ENCODE measurements around the gene ASTL.

GRCh38 chr2:96112501-96113366 lies 25.6 kb downstream of the ASTL start:
- TF ChIP-seq, protein P1, sequence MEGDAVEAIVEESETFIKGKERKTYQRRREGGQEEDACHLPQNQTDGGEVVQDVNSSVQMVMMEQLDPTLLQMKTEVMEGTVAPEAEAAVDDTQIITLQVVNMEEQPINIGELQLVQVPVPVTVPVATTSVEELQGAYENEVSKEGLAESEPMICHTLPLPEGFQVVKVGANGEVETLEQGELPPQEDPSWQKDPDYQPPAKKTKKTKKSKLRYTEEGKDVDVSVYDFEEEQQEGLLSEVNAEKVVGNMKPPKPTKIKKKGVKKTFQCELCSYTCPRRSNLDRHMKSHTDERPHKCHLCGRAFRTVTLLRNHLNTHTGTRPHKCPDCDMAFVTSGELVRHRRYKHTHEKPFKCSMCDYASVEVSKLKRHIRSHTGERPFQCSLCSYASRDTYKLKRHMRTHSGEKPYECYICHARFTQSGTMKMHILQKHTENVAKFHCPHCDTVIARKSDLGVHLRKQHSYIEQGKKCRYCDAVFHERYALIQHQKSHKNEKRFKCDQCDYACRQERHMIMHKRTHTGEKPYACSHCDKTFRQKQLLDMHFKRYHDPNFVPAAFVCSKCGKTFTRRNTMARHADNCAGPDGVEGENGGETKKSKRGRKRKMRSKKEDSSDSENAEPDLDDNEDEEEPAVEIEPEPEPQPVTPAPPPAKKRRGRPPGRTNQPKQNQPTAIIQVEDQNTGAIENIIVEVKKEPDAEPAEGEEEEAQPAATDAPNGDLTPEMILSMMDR (IDR thresholded peaks at IDR 0.05; ENCODE audit: low read length) = no peak
- TF ChIP-seq EZH2phosphoT487 (IDR thresholded peaks at IDR 0.05; ENCODE audit: low read length) = no peak
